ENCODE measurements around the gene ADAMTS1. TPM values are rescaled to one million over a fixed set of nuclear protein-coding genes. Genes with fewer than 3 reads are reported as not detected.

ADAMTS1 gene
- total and polyA plus RNA-seq, 2 of the 4 experiments (the other 2 are of a cell fraction) = 116 to 317 TPM

GRCh38 chr21:26815197-26815596, 30.0 kb downstream of the ADAMTS1 start:
- intact Hi-C loops (cut with micrococcal nuclease) (no loop called here), in situ Hi-C loops (cut with MboI; ENCODE audit: low sequenced_read_pairs) (no loop called here), dilution Hi-C loops (cut with HindIII; ENCODE audit: low sequenced_read_pairs, unreplicated experiment) (no loop called here)
- Histone ChIP-seq H2BK5ac (ENCODE audit: low read depth, low read length, poor library complexity, severe bottlenecking) (no peak overlapping the region), H3K9me3 (ENCODE audit: control insufficient read depth, insufficient read depth, low read length) (no peaks in the 10 kb centered on the region), H2BK20ac (ENCODE audit: low read depth, low read length) (no peak overlapping the region), H2AK9ac (replicated peaks; ENCODE audit: low read depth, low read length, poor library complexity) (no peak overlapping the region), H3K4me1 (ENCODE audit: control insufficient read depth, insufficient read depth, low read length) (peaks cover 6% of the 10 kb centered on the region), H2AFZ (replicated peaks; ENCODE audit: low read length, poor library complexity) (no peak overlapping the region), H4K5ac (ENCODE audit: low read depth, low read length) (no peak overlapping the region), H3K14ac (replicated peaks; ENCODE audit: low read depth, low read length) (no peak overlapping the region), H3K9ac (ENCODE audit: low read depth, low read length) (no peak overlapping the region), H3K56ac (ENCODE audit: extremely low read depth, insufficient read depth, low read length) (no peak overlapping the region), H3K18ac (ENCODE audit: low read depth, low read length) (no peak overlapping the region), H4K20me1 (ENCODE audit: insufficient read depth, low read length) (no peaks in the 10 kb centered on the region), H3K27me3 (ENCODE audit: control insufficient read depth, insufficient read depth, low read length) (no peaks in the 10 kb centered on the region), H3K4me3 (ENCODE audit: insufficient read depth, low read depth, low read length) (no peak overlapping the region), H2BK15ac (ENCODE audit: low read depth, low read length) (0 out of 3 replicates have a peak overlapping the region, but pooled peaks have one; percentile 57), H3K36me3 (ENCODE audit: control insufficient read depth, insufficient read depth, low read length) (no peaks in the 10 kb centered on the region), H3K23ac (ENCODE audit: low read depth, low read length) (no peak overlapping the region), H4K8ac (ENCODE audit: low read depth in 2 of 2, low read length in 2 of 2) (0 out of 4 replicates have a peak overlapping the region, but pooled peaks of 1 of the 2 experiments have one; percentile 35), H3K4me2 (ENCODE audit: low read depth, low read length) (no peak overlapping the region), H4K91ac (ENCODE audit: insufficient read depth, low read depth, low read length) (no peak overlapping the region), H2AK5ac (ENCODE audit: low read depth, low read length) (no peak overlapping the region), H2BK120ac (ENCODE audit: low read depth, low read length) (no peak overlapping the region), H3K27ac (ENCODE audit: insufficient read depth, low read length) (no peak overlapping the region), H3K79me1 (ENCODE audit: low read depth in 1 of 2, low read length in 2 of 2) (no peaks in the 10 kb centered on the region), H3K4ac (ENCODE audit: low read depth, low read length) (no peak overlapping the region), H3K9me1 (ENCODE audit: insufficient read depth, low read length) (no peaks in the 10 kb centered on the region)
- no TSS peak for BruUV-seq (replicated peaks)
- POLR2A ChIA-PET (ENCODE audit: unreplicated experiment) = no interaction called here
- CTCF ChIA-PET = interaction anchor here (0.7 to 0.8 kb wide), 4 partner anchors 8 to 229 kb away, joined by 3 to 5 read pairs (median 3); no protein-coding TSS in a partner anchor
- DNase-seq (no peak), ATAC-seq (ENCODE audit: low read depth) (no peak)
- TF ChIP-seq SMC3 (IDR thresholded peaks at IDR 0.05; ENCODE audit: low read depth, low read length) = no peak
